ENCODE measurements around the gene RNF135. TPM values are rescaled to one million over a fixed set of nuclear protein-coding genes. Genes with fewer than 3 reads are reported as not detected.
"Not testable (repeated sequence)": the region's sequence is repeated elsewhere in the genome, so short reads cannot be mapped to it uniquely, and the experiment has no call there.

Gene RNF135
- total RNA-seq, 1 donor from 2014 or later, result 4.2 TPM

DNA sequence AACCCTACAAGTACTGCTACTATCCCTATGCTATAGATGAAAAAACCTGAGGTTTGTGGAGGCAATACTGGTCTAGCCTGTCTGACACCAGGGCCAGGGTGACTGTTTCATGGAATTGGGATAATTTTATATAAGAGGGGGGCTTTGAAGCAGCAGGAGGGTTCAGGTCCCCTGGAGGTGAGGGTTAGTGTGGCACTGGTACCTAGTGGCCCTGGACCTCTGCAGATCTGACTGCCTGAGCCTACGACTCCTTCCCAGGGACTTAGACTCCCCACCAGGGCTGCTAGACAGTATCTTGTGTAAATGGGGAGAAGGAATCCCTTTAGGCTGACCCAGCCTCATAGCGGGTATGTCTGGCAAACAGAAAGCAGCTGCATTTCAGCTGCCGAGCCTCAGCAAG, 42.3 kb upstream of the RNF135 start:
- no peak for DNase-seq (ENCODE audit: low spot score)
- H3K4me3 ChIP-seq, result no peak overlapping the region

DNA sequence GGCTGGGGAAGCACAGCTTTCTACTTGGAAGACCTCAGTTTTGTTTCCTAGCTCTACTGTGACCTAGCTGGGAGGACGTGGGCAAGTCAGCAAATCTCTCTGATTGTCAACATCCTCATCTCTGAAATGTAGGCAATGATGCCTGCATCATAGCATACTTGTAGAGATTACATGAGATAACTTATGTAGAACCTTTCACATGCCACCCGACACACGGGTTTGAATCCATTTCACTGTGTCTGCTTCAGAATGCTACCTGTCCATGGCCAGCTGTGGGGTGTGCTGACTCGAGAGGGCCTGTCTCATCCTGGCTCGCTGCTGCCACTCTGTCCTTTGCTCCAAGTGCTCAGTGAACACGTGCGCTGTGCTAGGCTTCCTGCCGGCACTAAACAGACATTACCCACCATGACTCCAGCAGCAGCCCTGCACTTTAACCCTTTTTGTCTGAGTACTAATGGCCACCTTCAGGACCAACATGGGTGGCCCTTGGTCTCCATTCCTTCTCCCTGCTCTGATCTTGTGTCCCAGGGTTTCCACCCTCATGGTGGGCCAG, 41.7 kb upstream of the RNF135 start:
- H3K9me3 Mint-ChIP-seq, result no peaks in the 10 kb centered on the region
- Histone ChIP-seq H3K36me3 (no peaks in the 10 kb centered on the region), H3K9ac (no peak overlapping the region), H3F3A (ENCODE audit: low read depth) (no peaks in the 10 kb centered on the region), H2AFZ (replicated peaks) (no peak overlapping the region), H3K4me2 (no peak overlapping the region), H4K20me1 (ENCODE audit: low read depth) (no peaks in the 10 kb centered on the region), H3K4me3 (no peak overlapping the region), H3K4me1 (no peaks in the 10 kb centered on the region), H3K9me3 (ENCODE audit: low read depth) (no peaks in the 10 kb centered on the region), H3K79me2 (ENCODE audit: low read depth) (no peaks in the 10 kb centered on the region), H3K27ac (no peak overlapping the region), H3K27me3 (peaks cover 17% of the 10 kb centered on the region)
- H3K36me3 Mint-ChIP-seq, result no peaks in the 10 kb centered on the region
- DNase-seq (ENCODE audit: low spot score), result no peak
- H3K27ac Mint-ChIP-seq, result no peak overlapping the region
- H3K27me3 Mint-ChIP-seq (ENCODE audit: insufficient read depth, low read depth), result peaks cover 17% of the 10 kb centered on the region
- no peak for TF ChIP-seq EZH2 (IDR thresholded peaks at IDR 0.05)
- TF ChIP-seq, protein P1, sequence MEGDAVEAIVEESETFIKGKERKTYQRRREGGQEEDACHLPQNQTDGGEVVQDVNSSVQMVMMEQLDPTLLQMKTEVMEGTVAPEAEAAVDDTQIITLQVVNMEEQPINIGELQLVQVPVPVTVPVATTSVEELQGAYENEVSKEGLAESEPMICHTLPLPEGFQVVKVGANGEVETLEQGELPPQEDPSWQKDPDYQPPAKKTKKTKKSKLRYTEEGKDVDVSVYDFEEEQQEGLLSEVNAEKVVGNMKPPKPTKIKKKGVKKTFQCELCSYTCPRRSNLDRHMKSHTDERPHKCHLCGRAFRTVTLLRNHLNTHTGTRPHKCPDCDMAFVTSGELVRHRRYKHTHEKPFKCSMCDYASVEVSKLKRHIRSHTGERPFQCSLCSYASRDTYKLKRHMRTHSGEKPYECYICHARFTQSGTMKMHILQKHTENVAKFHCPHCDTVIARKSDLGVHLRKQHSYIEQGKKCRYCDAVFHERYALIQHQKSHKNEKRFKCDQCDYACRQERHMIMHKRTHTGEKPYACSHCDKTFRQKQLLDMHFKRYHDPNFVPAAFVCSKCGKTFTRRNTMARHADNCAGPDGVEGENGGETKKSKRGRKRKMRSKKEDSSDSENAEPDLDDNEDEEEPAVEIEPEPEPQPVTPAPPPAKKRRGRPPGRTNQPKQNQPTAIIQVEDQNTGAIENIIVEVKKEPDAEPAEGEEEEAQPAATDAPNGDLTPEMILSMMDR (IDR thresholded peaks at IDR 0.05), result no peak
- TF ChIP-seq EZH2phosphoT487 (IDR thresholded peaks at IDR 0.05), result no peak
- peaks cover 4% of the 10 kb centered on the region for H3K4me1 Mint-ChIP-seq
- no peak overlapping the region for H3K4me3 Mint-ChIP-seq

More for the DNA sequence above, 42.3 kb upstream of the RNF135 start:
- no peaks in the 10 kb centered on the region for H3K79me2 ChIP-seq (ENCODE audit: low read depth)
- H3K9ac ChIP-seq, result no peak overlapping the region
- no peaks in the 10 kb centered on the region for H3K9me3 ChIP-seq (ENCODE audit: low read depth)
- Mint-ChIP-seq H3K4me1 (peaks cover 4% of the 10 kb centered on the region), H3K27me3 (ENCODE audit: insufficient read depth, low read depth) (peaks cover 21% of the 10 kb centered on the region), H3K4me3 (no peak overlapping the region), H3K27ac (no peak overlapping the region), H3K9me3 (no peaks in the 10 kb centered on the region), H3K36me3 (no peaks in the 10 kb centered on the region)
- H3K4me2 ChIP-seq, result no peak overlapping the region
- H3K36me3 ChIP-seq, result no peaks in the 10 kb centered on the region
- no peaks in the 10 kb centered on the region for H4K20me1 ChIP-seq (ENCODE audit: low read depth)
- no peak overlapping the region for H3K27ac ChIP-seq
- H2AFZ ChIP-seq (replicated peaks), result no peak overlapping the region
- peaks cover 23% of the 10 kb centered on the region for H3K27me3 ChIP-seq
- no peaks in the 10 kb centered on the region for H3K4me1 ChIP-seq
- TF ChIP-seq, protein P1 (IDR thresholded peaks at IDR 0.05), result no peak
- TF ChIP-seq EZH2phosphoT487 (IDR thresholded peaks at IDR 0.05), result no peak
- TF ChIP-seq EZH2 (IDR thresholded peaks at IDR 0.05), result no peak
- H3F3A ChIP-seq (ENCODE audit: low read depth), result no peaks in the 10 kb centered on the region

- H3K27ac ChIP-seq; H3K4me2 ChIP-seq; H2AFZ ChIP-seq (replicated peaks); H3K4me3 Mint-ChIP-seq; H3K4me1 Mint-ChIP-seq; H3K36me3 Mint-ChIP-seq; H3K79me2 ChIP-seq (ENCODE audit: low read depth); DNase-seq (ENCODE audit: low spot score); H3K9me3 ChIP-seq (ENCODE audit: low read depth); H3F3A ChIP-seq (ENCODE audit: low read depth); H3K4me1 ChIP-seq; H3K27ac Mint-ChIP-seq; H3K36me3 ChIP-seq; H3K4me3 ChIP-seq; H3K9ac ChIP-seq; H4K20me1 ChIP-seq (ENCODE audit: low read depth); H3K9me3 Mint-ChIP-seq: not testable (repeated sequence)
- H3K27me3 ChIP-seq, result peaks cover 10% of the 10 kb centered on the region
- peaks cover 13% of the 10 kb centered on the region for H3K27me3 Mint-ChIP-seq (ENCODE audit: insufficient read depth, low read depth)
Measured at GRCh38 chr17:30929861-30930260, 41.0 kb upstream of the RNF135 start.

- Histone ChIP-seq H3K4me3 (no peak overlapping the region), H4K20me1 (ENCODE audit: low read depth) (no peaks in the 10 kb centered on the region), H2AFZ (replicated peaks) (no peak overlapping the region), H3K36me3 (no peaks in the 10 kb centered on the region), H3F3A (ENCODE audit: low read depth) (no peaks in the 10 kb centered on the region), H3K4me2 (no peak overlapping the region), H3K79me2 (ENCODE audit: low read depth) (no peaks in the 10 kb centered on the region), H3K4me1 (no peaks in the 10 kb centered on the region), H3K9ac (no peak overlapping the region), H3K9me3 (ENCODE audit: low read depth) (no peaks in the 10 kb centered on the region), H3K27me3 (peaks cover 4% of the 10 kb centered on the region), H3K27ac (no peak overlapping the region)
- no peaks in the 10 kb centered on the region for H3K9me3 Mint-ChIP-seq
- no peak overlapping the region for H3K27ac Mint-ChIP-seq
- peaks cover 4% of the 10 kb centered on the region for H3K4me1 Mint-ChIP-seq
- no peak for TF ChIP-seq EZH2 (IDR thresholded peaks at IDR 0.05)
- no peak for TF ChIP-seq EZH2phosphoT487 (IDR thresholded peaks at IDR 0.05)
- TF ChIP-seq, protein P1 (IDR thresholded peaks at IDR 0.05), result no peak
- no peak overlapping the region for H3K4me3 Mint-ChIP-seq
- no peaks in the 10 kb centered on the region for H3K36me3 Mint-ChIP-seq
- peaks cover 13% of the 10 kb centered on the region for H3K27me3 Mint-ChIP-seq (ENCODE audit: insufficient read depth, low read depth)
- DNase-seq (ENCODE audit: low spot score), result no peak
Measured at GRCh38 chr17:30930495-30930894, 40.3 kb upstream of the RNF135 start.

DNA sequence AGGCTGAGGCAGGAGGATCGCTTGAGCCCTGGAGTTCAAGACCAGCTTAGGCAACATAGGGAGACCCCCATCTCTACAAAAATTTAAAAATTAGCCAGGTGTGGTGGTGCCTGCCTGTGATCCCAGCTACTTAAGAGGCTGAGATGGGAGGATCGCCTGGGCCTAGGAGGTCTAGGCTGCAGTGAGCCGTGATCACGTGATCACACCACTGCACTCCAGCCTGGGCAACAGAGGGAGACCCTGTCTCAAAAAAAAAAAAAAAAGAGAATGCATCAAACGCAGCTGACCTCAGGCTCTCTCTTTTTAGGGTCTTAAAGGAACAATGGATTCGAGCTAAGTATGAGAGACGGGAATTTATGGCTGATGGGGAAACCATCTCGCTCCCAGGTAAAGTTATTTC, 39.3 kb upstream of the RNF135 start:
- not testable (repeated sequence) for H3K4me1 ChIP-seq; H3K27ac Mint-ChIP-seq; H3K27me3 ChIP-seq; H3K27ac ChIP-seq; H3K79me2 ChIP-seq (ENCODE audit: low read depth); H3K4me3 Mint-ChIP-seq; H3K36me3 ChIP-seq; DNase-seq (ENCODE audit: low spot score); H3K27me3 Mint-ChIP-seq (ENCODE audit: insufficient read depth, low read depth); H3F3A ChIP-seq (ENCODE audit: low read depth); H3K4me2 ChIP-seq; H3K9me3 ChIP-seq (ENCODE audit: low read depth); H2AFZ ChIP-seq (replicated peaks); H3K4me1 Mint-ChIP-seq; H3K9ac ChIP-seq; H4K20me1 ChIP-seq (ENCODE audit: low read depth); H3K36me3 Mint-ChIP-seq; H3K4me3 ChIP-seq; H3K9me3 Mint-ChIP-seq

Measured in neural progenitor cell (in vitro differentiated cells).